Measurements from ENCODE around the gene RNF181. TPM values are rescaled to one million over a fixed set of nuclear protein-coding genes. Genes with fewer than 3 reads are reported as not detected.
A peak's percentile ranks its signal among the peaks of the same experiment; 100 is the strongest.

Gene RNF181
- total and polyA plus RNA-seq, 2 of the 13 experiments (the other 11 are each of a cell fraction or from before 2014, with no cell fraction given) = 224 to 578 TPM

- peak; percentile 62; the same call in 1 of the 2 replicates for TF ChIP-seq PBX3 (CRISPR knock-in tag; IDR thresholded peaks at IDR 0.05; ENCODE audit: borderline replicate concordance)
- 0 out of 2 replicates have a peak, but pooled peaks have one; percentile 68 for TF ChIP-seq TIGD3 (CRISPR knock-in tag; IDR thresholded peaks at IDR 0.05; ENCODE audit: borderline replicate concordance)
- peak; percentile 80 for TF ChIP-seq RFXAP (CRISPR knock-in tag; IDR thresholded peaks at IDR 0.05; ENCODE audit: borderline replicate concordance)
- 0 out of 2 replicates have a peak, but pooled peaks have one; percentile 20 for TF ChIP-seq ZNF513 (CRISPR knock-in tag; conservative IDR thresholded peaks at IDR 0.05)
- no peak for TF ChIP-seq STAT5B (CRISPR knock-in tag; IDR thresholded peaks at IDR 0.05)
- peak; percentile 58 for TF ChIP-seq GMEB1 (CRISPR knock-in tag; IDR thresholded peaks at IDR 0.05; ENCODE audit: borderline replicate concordance)
- TF ChIP-seq ARID3A (IDR thresholded peaks at IDR 0.05; ENCODE audit: low read depth, low read length) = no peak
- TF ChIP-seq THRA (CRISPR knock-in tag; IDR thresholded peaks at IDR 0.05; ENCODE audit: borderline replicate concordance) = peak; percentile 82; the same call in 1 of the 2 replicates
- no peak for TF ChIP-seq RFXANK (CRISPR knock-in tag; IDR thresholded peaks at IDR 0.05)
- TF ChIP-seq ZNF777 (CRISPR knock-in tag; IDR thresholded peaks at IDR 0.05) = peak; percentile 98
- 0 out of 2 replicates have a peak, but pooled peaks have one; percentile 7 for TF ChIP-seq ZNF136 (CRISPR knock-in tag; IDR thresholded peaks at IDR 0.05; ENCODE audit: low read depth)
- peak; percentile 53 for TF ChIP-seq DPF2 (CRISPR knock-in tag; IDR thresholded peaks at IDR 0.05; ENCODE audit: borderline replicate concordance, low read depth)
- TF ChIP-seq MTA3 (CRISPR knock-in tag; IDR thresholded peaks at IDR 0.05) = no peak
- peak; percentile 52; the same call in 1 of the 2 replicates for TF ChIP-seq ZKSCAN5 (CRISPR knock-in tag; IDR thresholded peaks at IDR 0.05)
- TF ChIP-seq ZBTB7B (CRISPR knock-in tag; IDR thresholded peaks at IDR 0.05) = peak; percentile 95
- TF ChIP-seq SATB2 (CRISPR knock-in tag; IDR thresholded peaks at IDR 0.05) = 0 out of 2 replicates have a peak, but pooled peaks have one; percentile 75
- TF ChIP-seq E2F1 (CRISPR knock-in tag; IDR thresholded peaks at IDR 0.05) = peak; percentile 52; the same call in 1 of the 2 replicates
- TF ChIP-seq ZNF556 (CRISPR knock-in tag; IDR thresholded peaks at IDR 0.05; ENCODE audit: borderline replicate concordance) = peak; percentile 58; the same call in 1 of the 2 replicates
- TF ChIP-seq ZNF350 (CRISPR knock-in tag; IDR thresholded peaks at IDR 0.05; ENCODE audit: borderline replicate concordance, low read depth) = no peak
These were observed 11.1 kb upstream of the RNF181 start, which contains the start of gene VAMP5 (continued) for GRCh38 chr2:85584354-85584856.
